GM19351 (cell line): ENCODE measurements around the gene DCLRE1B.

Experiments
- ATAC-seq: cut with Tn5 transposase; IDR thresholded peaks from one replicate; pipeline ENCODE4 v1.9.1; 2021; ENCODE audit warnings: mild to moderate bottlenecking, moderate library complexity; ENCODE audit not compliant: unreplicated experiment

DCLRE1B gene

GRCh38 chr1:113904674-113905434 is at the start of gene DCLRE1B, which contains the start of gene AP4B1:
Gene DCLRE1B, plus strand, starts transcription at chr1:113905326. Its CDS starts 261 bp downstream, at chr1:113905587.
Gene AP4B1, minus strand, starts transcription at chr1:113904799. Its CDS starts 82 bp downstream, at chr1:113904717.
- peak; percentile 86 for ATAC-seq

DNA sequence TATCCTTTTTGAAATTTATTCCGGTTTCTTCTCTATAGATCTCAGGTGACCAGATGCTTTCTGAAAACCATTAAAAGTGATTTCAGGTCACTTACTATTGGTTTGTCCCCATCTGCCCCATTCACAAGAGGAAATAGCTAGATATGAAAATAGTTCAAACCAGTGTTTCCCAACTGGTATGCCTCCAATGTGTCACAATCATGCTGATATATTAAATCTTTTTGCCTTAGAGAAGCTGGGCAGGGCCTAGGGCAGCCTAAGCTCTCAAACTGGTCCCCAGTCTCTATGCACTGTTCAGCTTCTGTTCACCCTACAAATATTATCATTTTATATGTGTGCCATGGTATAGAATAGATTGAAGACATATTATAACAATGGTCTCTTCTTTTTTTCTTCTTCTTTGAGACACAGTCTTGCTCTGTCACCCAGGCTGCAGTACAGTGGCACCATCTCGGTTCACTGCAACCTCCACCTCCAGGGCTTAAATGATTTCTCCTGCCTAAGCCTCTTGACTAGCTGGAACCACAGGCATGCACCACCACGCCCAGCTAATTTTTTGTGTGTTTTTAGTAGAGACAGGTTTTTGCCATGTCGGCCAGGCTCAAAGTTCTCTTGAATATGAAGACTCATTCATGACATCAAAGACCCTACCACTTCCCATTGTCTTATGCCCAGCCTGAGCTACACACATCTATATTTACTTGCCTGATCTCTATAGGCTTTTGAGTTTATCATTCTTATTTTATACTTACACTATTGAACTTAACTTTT is 49.3 kb upstream of the DCLRE1B start:
- ATAC-seq, result no peak

DNA sequence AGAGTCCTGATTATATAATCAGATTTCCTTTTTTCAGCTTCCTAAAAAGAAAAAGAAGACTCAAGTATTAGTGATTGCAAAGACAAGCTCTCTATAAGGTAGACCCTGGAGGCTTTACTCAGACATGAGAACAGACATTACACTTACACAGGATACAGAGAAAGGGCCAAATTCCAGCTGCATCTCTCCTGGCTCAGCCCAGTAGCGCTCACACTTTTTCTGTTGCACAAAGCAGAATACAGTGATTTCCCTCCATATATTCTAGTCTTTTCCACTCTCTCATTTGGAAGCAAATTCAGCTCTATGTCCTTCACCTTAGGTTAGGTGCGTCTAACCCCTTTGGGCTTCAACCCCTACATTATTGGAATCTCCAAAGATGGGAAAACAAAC is 48.7 kb upstream of the DCLRE1B start:
- ATAC-seq, result no peak

GRCh38 chr1:113857776-113858175 is 47.4 kb upstream of the DCLRE1B start:
- ATAC-seq, result no peak

GRCh38 chr1:113858418-113858817 is 46.7 kb upstream of the DCLRE1B start:
- no peak for ATAC-seq

- no peak for ATAC-seq
Observed at GRCh38 chr1:113858982-113859381, 46.1 kb upstream of the DCLRE1B start.

DNA sequence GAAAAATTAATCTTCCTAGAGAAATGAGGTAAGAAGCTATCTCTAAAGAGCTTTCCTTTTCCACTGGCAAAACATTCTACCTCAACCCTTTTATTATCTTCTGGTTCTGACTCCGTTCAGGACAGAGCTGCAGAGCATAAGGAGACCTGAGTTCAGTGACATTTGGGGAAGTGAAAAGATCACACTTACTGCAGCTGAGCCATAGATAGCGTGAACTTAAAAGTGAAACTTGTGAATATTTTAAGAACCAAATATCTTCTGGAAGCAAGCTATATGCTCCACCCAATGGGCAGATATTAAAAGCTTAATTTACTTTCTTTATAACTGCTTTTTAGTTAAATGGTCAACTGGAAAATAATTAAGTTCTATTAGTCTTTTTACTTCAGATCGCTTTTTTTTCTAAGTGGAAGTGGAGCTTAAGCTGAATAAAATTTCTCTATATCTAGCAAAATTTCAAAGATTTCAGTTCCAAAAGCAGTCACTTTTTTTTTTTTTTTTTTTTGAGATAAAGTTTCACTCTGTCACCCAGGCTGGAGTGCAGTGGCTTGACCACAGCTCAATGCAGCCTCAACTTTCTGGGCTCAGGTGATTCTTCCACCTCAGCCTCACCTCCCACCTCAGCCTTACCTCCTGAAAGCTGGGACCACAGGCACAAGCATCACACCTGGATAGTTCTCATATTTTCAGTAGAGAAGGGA is 45.5 kb upstream of the DCLRE1B start:
- ATAC-seq, result peak; percentile 85

GRCh38 chr1:113860891-113861290 is 44.2 kb upstream of the DCLRE1B start:
- no peak for ATAC-seq

DNA sequence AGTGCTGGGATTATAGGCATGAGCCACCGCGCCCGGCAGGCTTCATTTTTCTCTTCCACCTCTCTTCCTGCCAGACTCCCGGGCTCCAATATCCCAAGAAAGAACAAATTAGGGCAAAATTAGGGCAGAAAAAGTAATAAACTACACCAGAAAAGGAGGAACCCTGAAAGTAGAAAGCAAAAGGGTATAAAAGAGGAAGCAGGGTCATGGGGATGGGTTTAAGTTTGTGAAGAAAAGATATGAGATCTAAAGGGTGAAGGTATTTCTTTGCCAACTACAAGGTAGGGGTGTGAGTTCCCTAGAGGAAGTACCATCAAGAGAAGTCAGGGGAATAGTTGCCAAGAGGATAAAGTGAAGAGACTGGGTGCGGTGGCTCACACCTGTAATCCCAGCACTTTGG is 43.5 kb upstream of the DCLRE1B start:
- ATAC-seq, result no peak

GRCh38 chr1:113868387-113869083 is 36.6 kb upstream of the DCLRE1B start:
- no peak for ATAC-seq

DNA sequence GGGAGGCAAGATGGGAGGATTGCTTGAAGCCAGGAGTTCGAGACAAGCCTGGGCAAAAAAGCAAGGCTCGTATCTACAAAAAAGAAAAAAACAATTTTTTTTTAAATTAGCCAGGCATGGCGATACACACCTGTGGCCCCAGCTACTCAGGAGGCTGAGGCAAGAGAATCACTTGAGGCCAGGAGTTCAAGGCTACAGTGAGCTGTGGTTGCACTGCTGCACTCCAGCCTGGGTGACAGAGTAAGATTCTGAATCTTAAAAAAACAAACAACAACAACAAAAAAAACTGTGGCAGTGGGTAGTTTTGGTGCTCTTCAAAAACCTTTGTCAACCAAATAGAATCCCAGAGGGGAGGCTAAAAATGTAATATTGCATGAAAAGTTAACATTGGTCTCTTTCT is 34.3 kb upstream of the DCLRE1B start:
- no peak for ATAC-seq

DNA sequence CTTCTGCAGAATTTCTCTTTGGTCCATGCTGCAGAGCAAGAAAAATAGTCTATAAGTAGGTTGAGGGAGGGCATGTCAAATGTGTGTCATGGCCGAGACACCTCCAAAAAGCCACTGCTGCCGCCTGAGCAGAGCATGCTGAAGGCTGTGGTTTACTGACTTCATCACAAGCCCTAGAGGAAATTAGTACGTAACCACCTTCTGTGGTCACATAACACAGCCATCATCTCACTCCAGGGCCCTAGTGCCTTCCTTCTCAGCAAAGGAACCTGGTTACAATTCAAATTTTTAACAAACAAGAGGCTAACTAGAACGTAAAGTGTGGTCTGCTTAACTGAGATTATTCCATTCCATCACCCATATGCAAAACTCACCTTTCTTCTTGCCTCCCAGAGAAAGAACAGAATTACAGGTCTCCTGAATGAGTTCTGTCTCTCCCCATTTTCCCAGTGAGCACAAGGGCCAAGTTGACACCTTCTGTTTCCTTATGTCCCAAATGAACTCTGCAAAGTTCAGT is 33.5 kb upstream of the DCLRE1B start, which contains the start of gene PTPN22:
TSS of gene PTPN22 (minus strand) at position 116 of the 517 bp plus-strand sequence.
- peak; percentile 94 for ATAC-seq

DNA sequence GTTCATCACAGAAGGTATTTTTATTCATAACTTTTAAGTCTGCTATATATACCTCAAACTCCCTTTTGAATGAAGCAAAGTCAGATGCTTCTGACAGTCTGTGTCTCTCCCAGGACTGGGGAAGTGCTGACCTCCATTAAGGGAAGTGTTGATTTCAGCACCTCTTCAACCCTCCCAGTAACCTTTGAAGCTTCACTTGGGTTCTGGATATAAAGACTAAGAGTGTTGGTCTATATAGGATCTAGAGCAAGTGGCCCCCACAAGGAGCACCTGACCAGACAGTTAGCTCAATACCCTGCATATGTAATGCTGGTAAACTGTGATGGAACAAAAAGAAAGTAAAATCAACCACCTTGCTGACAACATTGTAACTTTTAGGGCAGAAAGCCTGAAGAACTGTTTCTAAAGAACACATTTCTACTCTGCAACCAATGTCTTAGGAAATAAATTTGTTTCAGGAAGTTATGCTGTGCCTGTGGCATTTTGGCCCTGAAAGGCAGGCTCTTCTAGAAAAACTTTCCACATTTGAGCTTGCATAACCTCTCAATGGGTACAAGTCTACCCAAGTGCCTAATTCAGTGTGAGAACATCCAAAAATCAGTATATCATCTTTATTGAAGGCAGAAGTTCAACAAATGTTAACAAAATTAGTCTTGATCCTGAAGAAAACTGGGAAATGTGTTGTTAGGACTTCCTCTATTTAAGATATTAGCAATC is 32.7 kb upstream of the DCLRE1B start:
- ATAC-seq, result no peak

DNA sequence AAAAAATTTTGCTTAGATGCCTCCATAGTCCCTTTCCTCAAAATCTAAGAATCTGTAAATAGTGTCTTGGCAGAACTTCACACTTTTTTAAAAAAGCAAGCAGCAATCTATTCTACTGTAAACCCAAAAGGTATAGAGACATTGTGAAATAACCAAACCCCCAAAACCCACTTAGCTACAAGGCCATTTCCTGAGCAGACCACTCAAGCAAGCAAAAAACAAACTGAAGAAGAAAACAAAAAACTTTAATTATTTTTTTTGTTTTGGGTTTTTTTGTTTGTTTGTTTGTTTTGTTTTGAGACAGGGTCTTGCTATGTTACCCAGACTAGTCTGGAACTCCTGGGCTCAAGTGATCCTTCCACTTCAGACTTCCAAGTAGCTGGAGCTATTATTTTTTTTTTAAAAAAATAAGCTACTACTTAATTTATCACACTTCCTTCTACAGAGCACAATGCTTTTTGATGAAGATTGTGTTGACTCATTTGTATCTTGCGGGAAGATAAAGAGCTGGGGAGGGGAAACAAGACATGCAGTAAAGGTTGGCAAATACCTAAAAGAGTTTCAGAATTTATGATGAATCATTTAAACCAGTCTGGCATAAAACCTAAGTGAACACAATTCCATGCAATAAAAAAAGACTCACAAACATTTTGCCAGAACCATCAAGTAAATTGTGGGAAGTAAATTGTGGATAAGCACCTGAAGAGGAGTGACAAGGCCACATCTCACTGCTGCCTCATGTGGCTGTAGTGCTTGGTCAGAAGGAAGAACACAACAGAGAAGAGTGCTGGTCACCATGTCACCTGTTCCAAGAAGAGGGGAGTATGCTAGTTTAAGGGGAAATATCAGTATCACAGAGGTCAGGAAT is 30.9 kb upstream of the DCLRE1B start:
- peak; percentile 47 for ATAC-seq

DNA sequence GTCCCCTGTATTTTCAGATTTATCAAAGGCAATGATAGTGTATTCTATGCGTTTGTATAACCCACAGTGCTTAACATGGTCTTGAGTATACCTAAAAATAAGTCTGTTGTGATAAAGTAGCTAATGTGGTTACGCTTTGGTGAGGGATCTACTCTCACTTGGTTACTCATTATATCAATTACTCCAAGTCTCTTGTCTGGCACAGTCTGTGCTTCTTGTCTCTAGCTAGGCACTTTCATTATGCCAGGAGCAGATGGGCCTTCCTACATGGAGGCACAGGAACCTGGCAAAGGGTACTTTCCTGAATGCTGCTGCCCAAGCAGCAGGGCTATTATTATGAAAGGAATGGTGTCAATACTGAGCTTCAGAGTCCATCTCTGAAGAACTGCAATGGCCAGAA is 29.4 kb upstream of the DCLRE1B start:
- ATAC-seq, result no peak

DNA sequence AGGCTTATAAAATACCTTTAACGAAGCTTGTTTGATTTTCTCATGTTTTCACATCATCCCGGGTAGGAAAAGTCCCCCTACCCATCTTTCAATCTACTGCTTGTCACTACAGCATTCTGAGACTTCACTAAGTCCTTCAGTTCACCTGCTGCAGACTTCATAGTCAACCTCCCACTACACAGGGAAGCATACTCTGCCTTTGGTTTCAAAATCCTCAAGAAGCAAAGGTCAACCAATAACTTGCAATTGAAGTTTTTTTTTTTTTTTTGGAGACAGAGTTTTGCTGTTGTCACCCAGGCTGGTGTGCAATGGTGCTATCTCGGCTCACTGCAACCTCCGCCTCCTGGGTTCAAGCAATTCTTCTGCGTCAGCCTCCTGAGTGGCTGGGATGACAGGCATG is 28.9 kb upstream of the DCLRE1B start:
- ATAC-seq, result no peak

DNA sequence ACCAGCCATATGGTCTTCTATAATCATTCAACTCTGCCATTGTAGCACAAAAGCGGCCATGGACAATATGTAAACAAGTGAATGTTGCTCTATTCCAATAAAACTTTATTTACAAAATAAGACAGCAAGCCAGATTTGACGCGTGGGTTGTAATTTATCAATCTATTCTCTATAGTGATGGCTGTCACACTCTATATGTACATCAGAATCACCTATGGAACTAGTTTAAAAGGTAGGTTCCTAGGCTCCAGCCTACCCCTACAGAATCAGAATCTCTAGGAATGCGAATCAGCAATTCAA is 25.4 kb upstream of the DCLRE1B start:
- ATAC-seq, result no peak

DNA sequence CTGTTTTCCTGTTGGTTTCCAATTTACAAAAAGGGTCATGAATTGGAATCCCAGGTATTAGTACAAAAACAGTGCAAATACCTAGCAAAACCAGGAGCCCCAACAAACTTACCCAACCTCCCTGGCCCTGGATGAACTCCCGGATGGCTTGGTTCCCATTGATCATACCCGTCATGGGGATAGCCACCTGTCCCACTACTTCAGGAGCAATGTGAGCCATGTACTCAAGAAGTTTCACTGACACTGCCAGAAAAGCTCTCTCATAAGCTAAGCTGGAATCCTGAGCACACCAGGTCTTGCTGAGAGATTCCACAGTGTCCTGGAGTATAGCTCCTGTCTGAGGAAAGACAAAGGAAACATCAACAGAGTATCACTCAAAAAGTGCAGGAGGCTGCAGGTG is 23.5 kb upstream of the DCLRE1B start:
- no peak for ATAC-seq
